PFSK-1 (cell line): ENCODE measurements around the gene SEPTIN1.

Experiments used
- POLR2AphosphoS5 ChIP-seq: IDR thresholded peaks from 2 replicates; pipeline ENCODE4 v1.6.1; 2012; ENCODE audit warnings: low read depth, mild to moderate bottlenecking, control low read depth, low read length, moderate library complexity
- REST ChIP-seq, 2 experiments: IDR thresholded peaks; 2 replicates each; pipeline versions ENCODE4 v1.6.1 to v1.8.0; 2011 to 2012; ENCODE audit warnings: low read depth in 2 of 2, low read length in 2 of 2, control low read depth in 1 of 2, inconsistent platforms in 1 of 2, mild to moderate bottlenecking in 1 of 2, moderate library complexity in 1 of 2; ENCODE audit not compliant: insufficient read depth in 1 of 2
- SIN3A ChIP-seq: IDR thresholded peaks from 2 replicates; pipeline ENCODE4 v1.6.1; 2012; ENCODE audit warnings: mild to moderate bottlenecking, low read length, moderate library complexity, borderline replicate concordance; ENCODE audit not compliant: insufficient read depth
- TAF1 ChIP-seq: IDR thresholded peaks from 2 replicates; pipeline ENCODE4 v1.6.1; 2012; ENCODE audit warnings: low read length, control low read depth, borderline replicate concordance; ENCODE audit not compliant: insufficient read depth

GRCh38 chr16:30397056-30397455 lies 14.7 kb upstream of the SEPTIN1 start:
- TF ChIP-seq POLR2AphosphoS5 (no peak), REST (IDR thresholded peaks at IDR 0.05; ENCODE audit: insufficient read depth in 1 of 2, low read depth in 2 of 2, low read length in 2 of 2) (no peak), TAF1 (no peak), SIN3A (no peak)
